HEK293 (cell line): ENCODE measurements around the gene SLC25A47.
A peak's percentile ranks its signal among the peaks of the same experiment; 100 is the strongest.

Source experiments
- GLI4 ChIP-seq: fragments of 450-650 bp; formaldehyde crosslinking; IDR thresholded peaks from 2 replicates; pipeline ENCODE4 v1.5.1; 2016; ENCODE audit warnings: missing biosample characterization, missing genetic modification characterization
- GLIS2 ChIP-seq: fragments of 450-650 bp; formaldehyde crosslinking; IDR thresholded peaks from 2 replicates; pipeline ENCODE4 v1.5.1; 2016; ENCODE audit warnings: missing biosample characterization, missing genetic modification characterization
- KLF10 ChIP-seq: fragments of 450-650 bp; IDR thresholded peaks from 2 replicates; pipeline ENCODE4 v1.5.1; 2018; ENCODE audit warnings: missing biosample characterization, mild to moderate bottlenecking, missing genetic modification characterization
- KLF16 ChIP-seq: fragments of 450-650 bp; formaldehyde crosslinking; IDR thresholded peaks from 2 replicates; pipeline ENCODE4 v1.5.1; 2017; ENCODE audit warnings: missing biosample characterization, missing genetic modification characterization
- KLF8 ChIP-seq: fragments of 450-650 bp; formaldehyde crosslinking; IDR thresholded peaks from 2 replicates; pipeline ENCODE4 v1.5.1; 2016; ENCODE audit warnings: missing biosample characterization, missing genetic modification characterization
- PRDM4 ChIP-seq: fragments of 450-650 bp; formaldehyde crosslinking; IDR thresholded peaks from 2 replicates; pipeline ENCODE4 v1.5.1; 2017; ENCODE audit warnings: missing biosample characterization, missing genetic modification characterization
- SCRT2 ChIP-seq: fragments of 450-650 bp; formaldehyde crosslinking; IDR thresholded peaks from 2 replicates; pipeline ENCODE4 v1.5.1; 2016; ENCODE audit warnings: missing biosample characterization, missing genetic modification characterization
- SETDB1 ChIP-seq: IDR thresholded peaks from one replicate; pipeline ENCODE4 v1.6.1; 2017; ENCODE audit warnings: mild to moderate bottlenecking, low read length, moderate library complexity, mixed read lengths; ENCODE audit not compliant: insufficient read length
- SP2 ChIP-seq: fragments of 450-650 bp; formaldehyde crosslinking; IDR thresholded peaks from 2 replicates; pipeline ENCODE4 v1.5.1; 2016; ENCODE audit warnings: missing biosample characterization, missing genetic modification characterization
- WT1 ChIP-seq: fragments of 450-650 bp; formaldehyde crosslinking; IDR thresholded peaks from 2 replicates; pipeline ENCODE4 v1.5.1; 2016; ENCODE audit warnings: missing biosample characterization, missing genetic modification characterization
- ZBTB44 ChIP-seq: fragments of 450-650 bp; IDR thresholded peaks from 2 replicates; pipeline ENCODE4 v1.5.1; 2018; ENCODE audit warnings: missing biosample characterization, mild to moderate bottlenecking, missing genetic modification characterization
- ZFP3 ChIP-seq: fragments of 450-650 bp; formaldehyde crosslinking; IDR thresholded peaks from 2 replicates; pipeline ENCODE4 v1.5.1; 2016; ENCODE audit warnings: low read depth, missing biosample characterization, missing genetic modification characterization
- ZNF132 ChIP-seq: fragments of 450-650 bp; formaldehyde crosslinking; IDR thresholded peaks from 2 replicates; pipeline ENCODE4 v1.5.1; 2017; ENCODE audit warnings: missing biosample characterization, missing genetic modification characterization, borderline replicate concordance
- ZNF184 ChIP-seq: fragments of 450-650 bp; IDR thresholded peaks from 2 replicates; pipeline ENCODE4 v1.5.1; 2018; ENCODE audit warnings: missing biosample characterization, mild to moderate bottlenecking, missing genetic modification characterization
- ZNF223 ChIP-seq: fragments of 450-650 bp; formaldehyde crosslinking; IDR thresholded peaks from 2 replicates; pipeline ENCODE4 v1.5.1; 2016; ENCODE audit warnings: missing biosample characterization, missing genetic modification characterization
- ZNF266 ChIP-seq: fragments of 450-650 bp; formaldehyde crosslinking; IDR thresholded peaks from 2 replicates; pipeline ENCODE4 v1.5.1; 2016; ENCODE audit warnings: missing biosample characterization, missing genetic modification characterization, low read depth
- ZNF302 ChIP-seq: fragments of 450-650 bp; formaldehyde crosslinking; IDR thresholded peaks from 2 replicates; pipeline ENCODE4 v1.5.1; 2016; ENCODE audit warnings: missing biosample characterization, missing genetic modification characterization, low read depth
- ZNF514 ChIP-seq: fragments of 450-650 bp; formaldehyde crosslinking; IDR thresholded peaks from 2 replicates; pipeline ENCODE4 v1.5.1; 2016; ENCODE audit warnings: missing biosample characterization, missing genetic modification characterization
- ZNF544 ChIP-seq: fragments of 450-650 bp; formaldehyde crosslinking; IDR thresholded peaks from 2 replicates; pipeline ENCODE4 v1.5.0; 2017; ENCODE audit warnings: missing biosample characterization, missing genetic modification characterization
- TF ChIP-seq, protein P1 (sequence below): fragments of 450-650 bp; formaldehyde crosslinking; IDR thresholded peaks from 2 replicates; pipeline ENCODE4 v1.5.1; 2016; ENCODE audit warnings: missing biosample characterization, missing genetic modification characterization
- TF ChIP-seq, protein P2 (sequence below): fragments of 450-650 bp; formaldehyde crosslinking; IDR thresholded peaks from 2 replicates; pipeline ENCODE4 v1.5.1; 2016; ENCODE audit warnings: missing biosample characterization, missing genetic modification characterization, borderline replicate concordance
- TF ChIP-seq, protein P3 (sequence below): fragments of 450-650 bp; formaldehyde crosslinking; IDR thresholded peaks from 2 replicates; pipeline ENCODE4 v1.5.1; 2016; ENCODE audit warnings: missing biosample characterization, missing genetic modification characterization, low read depth
- TF ChIP-seq, protein P4 (sequence below): fragments of 450-650 bp; formaldehyde crosslinking; IDR thresholded peaks from 2 replicates; pipeline ENCODE4 v1.5.1; 2017; ENCODE audit warnings: missing biosample characterization, mild to moderate bottlenecking, missing genetic modification characterization, moderate library complexity
- TF ChIP-seq, protein P5 (sequence below): fragments of 450-650 bp; formaldehyde crosslinking; IDR thresholded peaks from 2 replicates; pipeline ENCODE4 v1.5.1; 2016; ENCODE audit warnings: missing biosample characterization, missing genetic modification characterization
- TF ChIP-seq, protein P6 (sequence below): sonication (generic); formaldehyde crosslinking; IDR thresholded peaks from 2 replicates; pipeline ENCODE4 v1.8.1; 2022; ENCODE audit warnings: mild to moderate bottlenecking, moderate library complexity, missing genetic modification reagents

SLC25A47 gene

GRCh38 chr14:100304825-100305323 is 18.3 kb upstream of the SLC25A47 start (continued):
- no peak for TF ChIP-seq ZBTB44
- TF ChIP-seq, protein P1, sequence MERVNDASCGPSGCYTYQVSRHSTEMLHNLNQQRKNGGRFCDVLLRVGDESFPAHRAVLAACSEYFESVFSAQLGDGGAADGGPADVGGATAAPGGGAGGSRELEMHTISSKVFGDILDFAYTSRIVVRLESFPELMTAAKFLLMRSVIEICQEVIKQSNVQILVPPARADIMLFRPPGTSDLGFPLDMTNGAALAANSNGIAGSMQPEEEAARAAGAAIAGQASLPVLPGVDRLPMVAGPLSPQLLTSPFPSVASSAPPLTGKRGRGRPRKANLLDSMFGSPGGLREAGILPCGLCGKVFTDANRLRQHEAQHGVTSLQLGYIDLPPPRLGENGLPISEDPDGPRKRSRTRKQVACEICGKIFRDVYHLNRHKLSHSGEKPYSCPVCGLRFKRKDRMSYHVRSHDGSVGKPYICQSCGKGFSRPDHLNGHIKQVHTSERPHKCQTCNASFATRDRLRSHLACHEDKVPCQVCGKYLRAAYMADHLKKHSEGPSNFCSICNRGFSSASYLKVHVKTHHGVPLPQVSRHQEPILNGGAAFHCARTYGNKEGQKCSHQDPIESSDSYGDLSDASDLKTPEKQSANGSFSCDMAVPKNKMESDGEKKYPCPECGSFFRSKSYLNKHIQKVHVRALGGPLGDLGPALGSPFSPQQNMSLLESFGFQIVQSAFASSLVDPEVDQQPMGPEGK, result peak; percentile 64
- TF ChIP-seq KLF10, result peak; percentile 17; the same call in 1 of the 2 replicates
- TF ChIP-seq, protein P2, sequence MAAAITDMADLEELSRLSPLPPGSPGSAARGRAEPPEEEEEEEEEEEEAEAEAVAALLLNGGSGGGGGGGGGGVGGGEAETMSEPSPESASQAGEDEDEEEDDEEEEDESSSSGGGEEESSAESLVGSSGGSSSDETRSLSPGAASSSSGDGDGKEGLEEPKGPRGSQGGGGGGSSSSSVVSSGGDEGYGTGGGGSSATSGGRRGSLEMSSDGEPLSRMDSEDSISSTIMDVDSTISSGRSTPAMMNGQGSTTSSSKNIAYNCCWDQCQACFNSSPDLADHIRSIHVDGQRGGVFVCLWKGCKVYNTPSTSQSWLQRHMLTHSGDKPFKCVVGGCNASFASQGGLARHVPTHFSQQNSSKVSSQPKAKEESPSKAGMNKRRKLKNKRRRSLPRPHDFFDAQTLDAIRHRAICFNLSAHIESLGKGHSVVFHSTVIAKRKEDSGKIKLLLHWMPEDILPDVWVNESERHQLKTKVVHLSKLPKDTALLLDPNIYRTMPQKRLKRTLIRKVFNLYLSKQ, result no peak
- TF ChIP-seq ZFP3, result no peak
- no peak for TF ChIP-seq ZNF514
- TF ChIP-seq ZNF132 (tag by site-specific recombination), result no peak
- no peak for TF ChIP-seq ZNF223 (tag by site-specific recombination)
- TF ChIP-seq, protein P3, sequence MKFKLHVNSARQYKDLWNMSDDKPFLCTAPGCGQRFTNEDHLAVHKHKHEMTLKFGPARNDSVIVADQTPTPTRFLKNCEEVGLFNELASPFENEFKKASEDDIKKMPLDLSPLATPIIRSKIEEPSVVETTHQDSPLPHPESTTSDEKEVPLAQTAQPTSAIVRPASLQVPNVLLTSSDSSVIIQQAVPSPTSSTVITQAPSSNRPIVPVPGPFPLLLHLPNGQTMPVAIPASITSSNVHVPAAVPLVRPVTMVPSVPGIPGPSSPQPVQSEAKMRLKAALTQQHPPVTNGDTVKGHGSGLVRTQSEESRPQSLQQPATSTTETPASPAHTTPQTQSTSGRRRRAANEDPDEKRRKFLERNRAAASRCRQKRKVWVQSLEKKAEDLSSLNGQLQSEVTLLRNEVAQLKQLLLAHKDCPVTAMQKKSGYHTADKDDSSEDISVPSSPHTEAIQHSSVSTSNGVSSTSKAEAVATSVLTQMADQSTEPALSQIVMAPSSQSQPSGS (tag by site-specific recombination), result no peak
- no peak for TF ChIP-seq ZNF302 (tag by site-specific recombination)
- TF ChIP-seq GLIS2, result no peak
- peak; percentile 31 for TF ChIP-seq SP2 (tag by site-specific recombination)
- TF ChIP-seq GLI4, result no peak
- TF ChIP-seq, protein P4, sequence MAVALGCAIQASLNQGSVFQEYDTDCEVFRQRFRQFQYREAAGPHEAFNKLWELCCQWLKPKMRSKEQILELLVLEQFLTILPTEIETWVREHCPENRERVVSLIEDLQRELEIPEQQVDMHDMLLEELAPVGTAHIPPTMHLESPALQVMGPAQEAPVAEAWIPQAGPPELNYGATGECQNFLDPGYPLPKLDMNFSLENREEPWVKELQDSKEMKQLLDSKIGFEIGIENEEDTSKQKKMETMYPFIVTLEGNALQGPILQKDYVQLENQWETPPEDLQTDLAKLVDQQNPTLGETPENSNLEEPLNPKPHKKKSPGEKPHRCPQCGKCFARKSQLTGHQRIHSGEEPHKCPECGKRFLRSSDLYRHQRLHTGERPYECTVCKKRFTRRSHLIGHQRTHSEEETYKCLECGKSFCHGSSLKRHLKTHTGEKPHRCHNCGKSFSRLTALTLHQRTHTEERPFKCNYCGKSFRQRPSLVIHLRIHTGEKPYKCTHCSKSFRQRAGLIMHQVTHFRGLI (tag by site-specific recombination), result no peak
- TF ChIP-seq WT1 (tag by site-specific recombination), result peak; percentile 97
- no peak for TF ChIP-seq ZNF544 (tag by site-specific recombination)
- no peak for TF ChIP-seq ZNF184
- no peak for TF ChIP-seq ZNF266
- TF ChIP-seq, protein P5, sequence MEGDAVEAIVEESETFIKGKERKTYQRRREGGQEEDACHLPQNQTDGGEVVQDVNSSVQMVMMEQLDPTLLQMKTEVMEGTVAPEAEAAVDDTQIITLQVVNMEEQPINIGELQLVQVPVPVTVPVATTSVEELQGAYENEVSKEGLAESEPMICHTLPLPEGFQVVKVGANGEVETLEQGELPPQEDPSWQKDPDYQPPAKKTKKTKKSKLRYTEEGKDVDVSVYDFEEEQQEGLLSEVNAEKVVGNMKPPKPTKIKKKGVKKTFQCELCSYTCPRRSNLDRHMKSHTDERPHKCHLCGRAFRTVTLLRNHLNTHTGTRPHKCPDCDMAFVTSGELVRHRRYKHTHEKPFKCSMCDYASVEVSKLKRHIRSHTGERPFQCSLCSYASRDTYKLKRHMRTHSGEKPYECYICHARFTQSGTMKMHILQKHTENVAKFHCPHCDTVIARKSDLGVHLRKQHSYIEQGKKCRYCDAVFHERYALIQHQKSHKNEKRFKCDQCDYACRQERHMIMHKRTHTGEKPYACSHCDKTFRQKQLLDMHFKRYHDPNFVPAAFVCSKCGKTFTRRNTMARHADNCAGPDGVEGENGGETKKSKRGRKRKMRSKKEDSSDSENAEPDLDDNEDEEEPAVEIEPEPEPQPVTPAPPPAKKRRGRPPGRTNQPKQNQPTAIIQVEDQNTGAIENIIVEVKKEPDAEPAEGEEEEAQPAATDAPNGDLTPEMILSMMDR (tag by site-specific recombination), result no peak
- TF ChIP-seq SCRT2 (tag by site-specific recombination), result no peak
- peak; percentile 52; the same call in 1 of the 2 replicates for TF ChIP-seq KLF16 (tag by site-specific recombination)
- TF ChIP-seq KLF8, result 0 out of 2 replicates have a peak, but pooled peaks have one; percentile 17
- TF ChIP-seq PRDM4, result no peak
- TF ChIP-seq, protein P6, sequence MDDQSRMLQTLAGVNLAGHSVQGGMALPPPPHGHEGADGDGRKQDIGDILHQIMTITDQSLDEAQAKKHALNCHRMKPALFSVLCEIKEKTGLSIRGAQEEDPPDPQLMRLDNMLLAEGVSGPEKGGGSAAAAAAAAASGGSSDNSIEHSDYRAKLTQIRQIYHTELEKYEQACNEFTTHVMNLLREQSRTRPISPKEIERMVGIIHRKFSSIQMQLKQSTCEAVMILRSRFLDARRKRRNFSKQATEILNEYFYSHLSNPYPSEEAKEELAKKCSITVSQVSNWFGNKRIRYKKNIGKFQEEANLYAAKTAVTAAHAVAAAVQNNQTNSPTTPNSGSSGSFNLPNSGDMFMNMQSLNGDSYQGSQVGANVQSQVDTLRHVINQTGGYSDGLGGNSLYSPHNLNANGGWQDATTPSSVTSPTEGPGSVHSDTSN (CRISPR knock-in tag), result no peak
- no peak for TF ChIP-seq SETDB1
